ENCODE results near the gene ELMO1. TPM values are rescaled to one million over a fixed set of nuclear protein-coding genes. Genes with fewer than 3 reads are reported as not detected.

ELMO1 gene
- total RNA-seq, 1 experiment from 2014 or later = not detected

- Histone ChIP-seq H3K4me3 (ENCODE audit: low read length) (no peak overlapping the region), H3K9me2 (replicated peaks; ENCODE audit: low read length) (no peaks in the 10 kb centered on the region), H4K20me1 (ENCODE audit: low read length) (no peaks in the 10 kb centered on the region), H3K4me2 (ENCODE audit: low read length) (no peak overlapping the region), H3K4me1 (ENCODE audit: insufficient read depth, low read length) (no peaks in the 10 kb centered on the region), H2AFZ (ENCODE audit: low read length) (no peak overlapping the region), H3K27me3 (ENCODE audit: low read length) (peaks cover 35% of the 10 kb centered on the region), H3K27ac (ENCODE audit: low read length) (no peak overlapping the region), H3F3A (ENCODE audit: low read length, unreplicated experiment) (no peaks in the 10 kb centered on the region), H3K9me3 (ENCODE audit: low read length) (no peaks in the 10 kb centered on the region), H3K9ac (ENCODE audit: low read length) (no peak overlapping the region), H3K36me3 (ENCODE audit: low read depth, low read length) (no peaks in the 10 kb centered on the region), H3K79me2 (ENCODE audit: low read length) (no peaks in the 10 kb centered on the region)
- DNase-seq = peak; percentile 61
- ATAC-seq = peak; percentile 67
- no peak for TF ChIP-seq EZH2 (IDR thresholded peaks at IDR 0.05; ENCODE audit: low read length, unreplicated experiment)
- peak; percentile 81 for TF ChIP-seq CTCF (conservative IDR thresholded peaks at IDR 0.05; ENCODE audit: low read depth, low read length)
- ChIA-PET POLR2A (ENCODE audit: unreplicated experiment) (no interaction called here), CTCF (interaction anchor here (1.0 to 1.8 kb wide), 2 partner anchors 195 kb away, joined by 5 to 10 read pairs; no protein-coding TSS in a partner anchor)
- BruUV-seq (replicated peaks) = no TSS peak
- intact Hi-C loops (cut with micrococcal nuclease) = loop anchor here (1.0 to 5.0 kb wide), 2 partner anchors 195 to 210 kb away; no protein-coding TSS in a partner anchor
Observed at GRCh38 chr7:36986948-36987724, 461.5 kb downstream of the ELMO1 start.

GRCh38 chr7:36986511-36986933, 462.1 kb downstream of the ELMO1 start:
- Histone ChIP-seq H3K4me3 (ENCODE audit: low read length) (no peak overlapping the region), H3K9ac (ENCODE audit: low read length) (no peak overlapping the region), H4K20me1 (ENCODE audit: low read length) (no peaks in the 10 kb centered on the region), H3K27me3 (ENCODE audit: low read length) (peaks cover 38% of the 10 kb centered on the region), H3K9me2 (replicated peaks; ENCODE audit: low read length) (no peaks in the 10 kb centered on the region), H3K36me3 (ENCODE audit: low read depth, low read length) (no peaks in the 10 kb centered on the region), H3F3A (ENCODE audit: low read length, unreplicated experiment) (no peaks in the 10 kb centered on the region), H3K27ac (ENCODE audit: low read length) (no peak overlapping the region), H3K79me2 (ENCODE audit: low read length) (no peaks in the 10 kb centered on the region), H3K9me3 (ENCODE audit: low read length) (no peaks in the 10 kb centered on the region), H3K4me2 (ENCODE audit: low read length) (no peak overlapping the region), H2AFZ (ENCODE audit: low read length) (no peak overlapping the region), H3K4me1 (ENCODE audit: insufficient read depth, low read length) (no peaks in the 10 kb centered on the region)
- intact Hi-C loops (cut with micrococcal nuclease) = loop anchor here (5.0 kb wide), 1 partner anchor 211 kb away; no protein-coding TSS in a partner anchor
- ATAC-seq (no peak), DNase-seq (no peak)
- POLR2A ChIA-PET (ENCODE audit: unreplicated experiment) = no interaction called here
- CTCF ChIA-PET = interaction anchor here (1.8 kb wide), 1 partner anchor 195 kb away, joined by 10 read pairs; no protein-coding TSS in a partner anchor
- TF ChIP-seq EZH2phosphoT487 (IDR thresholded peaks at IDR 0.05; ENCODE audit: borderline replicate concordance, low read length) = no peak
- no peak for TF ChIP-seq EZH2 (IDR thresholded peaks at IDR 0.05; ENCODE audit: low read length, unreplicated experiment)
- no peak for TF ChIP-seq CTCF (conservative IDR thresholded peaks at IDR 0.05; ENCODE audit: low read depth, low read length)
- no TSS peak for BruUV-seq (replicated peaks)

- H3K4me1 ChIP-seq (ENCODE audit: insufficient read depth, low read length) = no peaks in the 10 kb centered on the region
- intact Hi-C loops (cut with micrococcal nuclease) = loop anchor here (5.0 kb wide), 1 partner anchor 211 kb away; no protein-coding TSS in a partner anchor
- peaks cover 44% of the 10 kb centered on the region for H3K27me3 ChIP-seq (ENCODE audit: low read length)
- H3K9ac ChIP-seq (ENCODE audit: low read length) = no peak overlapping the region
- ATAC-seq (no peak), DNase-seq (no peak)
- BruUV-seq (replicated peaks) = no TSS peak
- no peaks in the 10 kb centered on the region for H3K9me2 ChIP-seq (replicated peaks; ENCODE audit: low read length)
- TF ChIP-seq CTCF (conservative IDR thresholded peaks at IDR 0.05; ENCODE audit: low read depth, low read length) (no peak), EZH2phosphoT487 (IDR thresholded peaks at IDR 0.05; ENCODE audit: borderline replicate concordance, low read length) (no peak), EZH2 (IDR thresholded peaks at IDR 0.05; ENCODE audit: low read length, unreplicated experiment) (no peak)
- ChIA-PET CTCF (interaction anchor here (1.8 kb wide), 1 partner anchor 196 kb away, joined by 10 read pairs; no protein-coding TSS in a partner anchor), POLR2A (ENCODE audit: unreplicated experiment) (no interaction called here)
- H3K27ac ChIP-seq (ENCODE audit: low read length) = no peak overlapping the region
- H3K4me3 ChIP-seq (ENCODE audit: low read length) = no peak overlapping the region
- no peak overlapping the region for H2AFZ ChIP-seq (ENCODE audit: low read length)
- no peaks in the 10 kb centered on the region for H3F3A ChIP-seq (ENCODE audit: low read length, unreplicated experiment)
- no peaks in the 10 kb centered on the region for H3K79me2 ChIP-seq (ENCODE audit: low read length)
- H3K36me3 ChIP-seq (ENCODE audit: low read depth, low read length) = no peaks in the 10 kb centered on the region
- no peak overlapping the region for H3K4me2 ChIP-seq (ENCODE audit: low read length)
- no peaks in the 10 kb centered on the region for H4K20me1 ChIP-seq (ENCODE audit: low read length)
- H3K9me3 ChIP-seq (ENCODE audit: low read length) = no peaks in the 10 kb centered on the region
Observed at GRCh38 chr7:36985866-36986400, 462.7 kb downstream of the ELMO1 start.
